Measurements from ENCODE around the gene PCED1B.

DNA sequence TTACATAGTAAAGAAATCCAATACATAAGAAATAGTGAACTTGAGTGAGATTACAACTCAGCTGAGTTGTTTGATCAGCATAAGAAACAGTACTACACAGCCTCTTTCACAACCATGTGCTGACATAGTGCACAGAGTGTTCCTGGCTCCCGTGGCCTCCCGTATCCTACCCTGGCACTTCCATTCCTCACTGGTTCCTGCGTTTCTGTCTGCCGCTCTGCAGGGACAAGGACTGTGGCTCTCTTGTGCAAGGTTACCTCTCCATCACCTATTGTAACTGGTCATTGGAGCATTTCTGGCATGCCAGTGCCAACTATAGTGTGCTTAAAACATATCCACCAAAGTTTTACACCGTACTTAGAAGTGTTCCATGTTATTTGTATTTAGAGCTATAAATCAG, 46.3 kb upstream of the PCED1B start:
- TF ChIP-seq, protein P1, sequence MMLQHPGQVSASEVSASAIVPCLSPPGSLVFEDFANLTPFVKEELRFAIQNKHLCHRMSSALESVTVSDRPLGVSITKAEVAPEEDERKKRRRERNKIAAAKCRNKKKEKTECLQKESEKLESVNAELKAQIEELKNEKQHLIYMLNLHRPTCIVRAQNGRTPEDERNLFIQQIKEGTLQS (CRISPR knock-in tag; conservative IDR thresholded peaks at IDR 0.05) = no peak
- TF ChIP-seq, protein P2, sequence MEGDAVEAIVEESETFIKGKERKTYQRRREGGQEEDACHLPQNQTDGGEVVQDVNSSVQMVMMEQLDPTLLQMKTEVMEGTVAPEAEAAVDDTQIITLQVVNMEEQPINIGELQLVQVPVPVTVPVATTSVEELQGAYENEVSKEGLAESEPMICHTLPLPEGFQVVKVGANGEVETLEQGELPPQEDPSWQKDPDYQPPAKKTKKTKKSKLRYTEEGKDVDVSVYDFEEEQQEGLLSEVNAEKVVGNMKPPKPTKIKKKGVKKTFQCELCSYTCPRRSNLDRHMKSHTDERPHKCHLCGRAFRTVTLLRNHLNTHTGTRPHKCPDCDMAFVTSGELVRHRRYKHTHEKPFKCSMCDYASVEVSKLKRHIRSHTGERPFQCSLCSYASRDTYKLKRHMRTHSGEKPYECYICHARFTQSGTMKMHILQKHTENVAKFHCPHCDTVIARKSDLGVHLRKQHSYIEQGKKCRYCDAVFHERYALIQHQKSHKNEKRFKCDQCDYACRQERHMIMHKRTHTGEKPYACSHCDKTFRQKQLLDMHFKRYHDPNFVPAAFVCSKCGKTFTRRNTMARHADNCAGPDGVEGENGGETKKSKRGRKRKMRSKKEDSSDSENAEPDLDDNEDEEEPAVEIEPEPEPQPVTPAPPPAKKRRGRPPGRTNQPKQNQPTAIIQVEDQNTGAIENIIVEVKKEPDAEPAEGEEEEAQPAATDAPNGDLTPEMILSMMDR (IDR thresholded peaks at IDR 0.05) = no peak
- TF ChIP-seq CREB1 (CRISPR knock-in tag; IDR thresholded peaks at IDR 0.05) (no peak), ETV6 (CRISPR knock-in tag; IDR thresholded peaks at IDR 0.05) (no peak), NR2C2 (CRISPR knock-in tag; IDR thresholded peaks at IDR 0.05) (no peak), ZNF121 (CRISPR knock-in tag; IDR thresholded peaks at IDR 0.05) (no peak), ZNF317 (CRISPR knock-in tag; IDR thresholded peaks at IDR 0.05; ENCODE audit: borderline replicate concordance, low read depth) (no peak), NFE2L1 (CRISPR knock-in tag; IDR thresholded peaks at IDR 0.05) (no peak), ZNF423 (CRISPR knock-in tag; IDR thresholded peaks at IDR 0.05) (no peak)
- TF ChIP-seq, protein P3, sequence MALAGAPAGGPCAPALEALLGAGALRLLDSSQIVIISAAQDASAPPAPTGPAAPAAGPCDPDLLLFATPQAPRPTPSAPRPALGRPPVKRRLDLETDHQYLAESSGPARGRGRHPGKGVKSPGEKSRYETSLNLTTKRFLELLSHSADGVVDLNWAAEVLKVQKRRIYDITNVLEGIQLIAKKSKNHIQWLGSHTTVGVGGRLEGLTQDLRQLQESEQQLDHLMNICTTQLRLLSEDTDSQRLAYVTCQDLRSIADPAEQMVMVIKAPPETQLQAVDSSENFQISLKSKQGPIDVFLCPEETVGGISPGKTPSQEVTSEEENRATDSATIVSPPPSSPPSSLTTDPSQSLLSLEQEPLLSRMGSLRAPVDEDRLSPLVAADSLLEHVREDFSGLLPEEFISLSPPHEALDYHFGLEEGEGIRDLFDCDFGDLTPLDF (CRISPR knock-in tag; IDR thresholded peaks at IDR 0.05) = no peak
- TF ChIP-seq, protein P4, sequence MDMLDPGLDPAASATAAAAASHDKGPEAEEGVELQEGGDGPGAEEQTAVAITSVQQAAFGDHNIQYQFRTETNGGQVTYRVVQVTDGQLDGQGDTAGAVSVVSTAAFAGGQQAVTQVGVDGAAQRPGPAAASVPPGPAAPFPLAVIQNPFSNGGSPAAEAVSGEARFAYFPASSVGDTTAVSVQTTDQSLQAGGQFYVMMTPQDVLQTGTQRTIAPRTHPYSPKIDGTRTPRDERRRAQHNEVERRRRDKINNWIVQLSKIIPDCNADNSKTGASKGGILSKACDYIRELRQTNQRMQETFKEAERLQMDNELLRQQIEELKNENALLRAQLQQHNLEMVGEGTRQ (CRISPR knock-in tag; IDR thresholded peaks at IDR 0.05) = no peak
- TF ChIP-seq, protein P5, sequence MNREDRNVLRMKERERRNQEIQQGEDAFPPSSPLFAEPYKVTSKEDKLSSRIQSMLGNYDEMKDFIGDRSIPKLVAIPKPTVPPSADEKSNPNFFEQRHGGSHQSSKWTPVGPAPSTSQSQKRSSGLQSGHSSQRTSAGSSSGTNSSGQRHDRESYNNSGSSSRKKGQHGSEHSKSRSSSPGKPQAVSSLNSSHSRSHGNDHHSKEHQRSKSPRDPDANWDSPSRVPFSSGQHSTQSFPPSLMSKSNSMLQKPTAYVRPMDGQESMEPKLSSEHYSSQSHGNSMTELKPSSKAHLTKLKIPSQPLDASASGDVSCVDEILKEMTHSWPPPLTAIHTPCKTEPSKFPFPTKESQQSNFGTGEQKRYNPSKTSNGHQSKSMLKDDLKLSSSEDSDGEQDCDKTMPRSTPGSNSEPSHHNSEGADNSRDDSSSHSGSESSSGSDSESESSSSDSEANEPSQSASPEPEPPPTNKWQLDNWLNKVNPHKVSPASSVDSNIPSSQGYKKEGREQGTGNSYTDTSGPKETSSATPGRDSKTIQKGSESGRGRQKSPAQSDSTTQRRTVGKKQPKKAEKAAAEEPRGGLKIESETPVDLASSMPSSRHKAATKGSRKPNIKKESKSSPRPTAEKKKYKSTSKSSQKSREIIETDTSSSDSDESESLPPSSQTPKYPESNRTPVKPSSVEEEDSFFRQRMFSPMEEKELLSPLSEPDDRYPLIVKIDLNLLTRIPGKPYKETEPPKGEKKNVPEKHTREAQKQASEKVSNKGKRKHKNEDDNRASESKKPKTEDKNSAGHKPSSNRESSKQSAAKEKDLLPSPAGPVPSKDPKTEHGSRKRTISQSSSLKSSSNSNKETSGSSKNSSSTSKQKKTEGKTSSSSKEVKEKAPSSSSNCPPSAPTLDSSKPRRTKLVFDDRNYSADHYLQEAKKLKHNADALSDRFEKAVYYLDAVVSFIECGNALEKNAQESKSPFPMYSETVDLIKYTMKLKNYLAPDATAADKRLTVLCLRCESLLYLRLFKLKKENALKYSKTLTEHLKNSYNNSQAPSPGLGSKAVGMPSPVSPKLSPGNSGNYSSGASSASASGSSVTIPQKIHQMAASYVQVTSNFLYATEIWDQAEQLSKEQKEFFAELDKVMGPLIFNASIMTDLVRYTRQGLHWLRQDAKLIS (CRISPR knock-in tag; IDR thresholded peaks at IDR 0.05; ENCODE audit: borderline replicate concordance) = no peak

All from WTC11 (cell line).